Liver (tissue), 9 donors: Measurements from ENCODE around the gene AGPAT4. TPM values are rescaled to one million over a fixed set of nuclear protein-coding genes. Genes with fewer than 3 reads are reported as not detected.

ENCODE experiments used
- DNase-seq: peaks from one replicate; pipeline ENCODE4 v3.0.0-alpha.2; 2017; ENCODE audit warnings: low spot score
- H3K27ac ChIP-seq, 2 donors: one replicate each; pipeline ENCODE4 v1.7.0; 2013; ENCODE audit warnings: inconsistent platforms in 2 of 2, low read length in 2 of 2, control low read depth in 1 of 2, low read depth in 1 of 2, mild to moderate bottlenecking in 1 of 2
- H3K27me3 ChIP-seq, 4 donors: one replicate each; pipeline versions ENCODE4 v1.6.1 to v1.7.0; 2013; ENCODE audit warnings: low read length in 3 of 4, inconsistent platforms in 1 of 4, mild to moderate bottlenecking in 1 of 4, moderate library complexity in 1 of 4; ENCODE audit not compliant: control insufficient read depth in 4 of 4, insufficient read depth in 4 of 4
- H3K36me3 ChIP-seq, 4 donors: one replicate each; pipeline versions ENCODE4 v1.6.1 to v1.7.0; 2013; ENCODE audit warnings: low read length in 3 of 4, mild to moderate bottlenecking in 3 of 4, low read depth in 1 of 4, moderate library complexity in 1 of 4; ENCODE audit not compliant: control insufficient read depth in 4 of 4, insufficient read depth in 3 of 4
- H3K4me1 ChIP-seq, 4 donors: one replicate each; pipeline versions ENCODE4 v1.6.1 to v1.7.0; 2013; ENCODE audit warnings: low read length in 3 of 4, mild to moderate bottlenecking in 3 of 4, moderate library complexity in 1 of 4; ENCODE audit not compliant: control insufficient read depth in 4 of 4, insufficient read depth in 4 of 4
- H3K4me3 ChIP-seq, 3 donors: one replicate each; pipeline versions ENCODE4 v1.6.1 to v1.7.0; 2013; ENCODE audit warnings: low read length in 3 of 3, control low read depth in 1 of 3, low read depth in 1 of 3, mild to moderate bottlenecking in 1 of 3
- H3K9ac ChIP-seq, 2 donors: one replicate each; pipeline ENCODE4 v1.7.0; 2013; ENCODE audit warnings: low read length in 2 of 2, mild to moderate bottlenecking in 2 of 2, moderate library complexity in 2 of 2, control low read depth in 1 of 2, low read depth in 1 of 2
- H3K9me3 ChIP-seq, 4 donors: one replicate each; pipeline versions ENCODE4 v1.6.1 to v1.7.0; 2013; ENCODE audit warnings: low read length in 3 of 4; ENCODE audit not compliant: control insufficient read depth in 4 of 4
- EGR1 ChIP-seq, 2 donors: IDR thresholded peaks; 2 replicates each; pipeline ENCODE4 v1.6.1; 2016 to 2018; ENCODE audit warnings: antibody characterized with exemption in 2 of 2, low read depth in 2 of 2
- FOXA2 ChIP-seq: IDR thresholded peaks from 2 replicates; pipeline ENCODE4 v1.6.1; 2016; ENCODE audit warnings: antibody characterized with exemption
- HNF4A ChIP-seq, 2 donors: conservative IDR thresholded peaks; 2 replicates each; pipeline ENCODE4 v1.6.1; 2016; ENCODE audit warnings: antibody characterized with exemption in 2 of 2, mild to moderate bottlenecking in 2 of 2
- HNF4G ChIP-seq: IDR thresholded peaks from 2 replicates; pipeline ENCODE4 v1.6.1; 2016; ENCODE audit warnings: antibody characterized with exemption
- NR2F2 ChIP-seq: IDR thresholded peaks from 2 replicates; pipeline ENCODE4 v1.6.1; 2016; ENCODE audit warnings: antibody characterized with exemption
- RAD21 ChIP-seq, 2 donors: IDR thresholded peaks; 2 replicates each; pipeline ENCODE4 v1.6.1; 2016; ENCODE audit warnings: antibody characterized with exemption in 2 of 2, mild to moderate bottlenecking in 2 of 2
- RXRA ChIP-seq, 2 donors: IDR thresholded peaks; 2 replicates each; pipeline ENCODE4 v1.6.1; 2017 to 2018; ENCODE audit warnings: antibody characterized with exemption in 2 of 2, mild to moderate bottlenecking in 1 of 2
- SP1 ChIP-seq: IDR thresholded peaks from 2 replicates; pipeline ENCODE4 v1.6.1; 2018; ENCODE audit warnings: antibody characterized with exemption, mild to moderate bottlenecking
- YY1 ChIP-seq: IDR thresholded peaks from 2 replicates; pipeline ENCODE4 v1.6.1; 2016; ENCODE audit warnings: antibody characterized with exemption, mild to moderate bottlenecking
- WGBS: extraction: QIAGEN DNeasy Blood & Tissue Kit; methylation state at CpG from one replicate; pipeline ENCODE4 v1.1.7; 2013; 5-methylcytosine and 5-hydroxymethylcytosine counted together
- polyA plus RNA-seq, 2 donors: library from polyadenylated mRNA; stranded (reverse) in 1 of 2; unstranded in 1 of 2; fragments of 200-250 nt in 1 of 2; fragments of >200 nt in 1 of 2; fragmentation: Nextera tagmentation in 1 of 2; extraction: Ambion mirVana in 1 of 2; gene quantifications; one replicate each; pipeline versions ENCODE4 v1.2.1 to v1.2.3, GENCODE V29; 2013 to 2015
- total RNA-seq, 2 donors: library from RNA; depleted of rRNA; stranded (reverse); fragments of >200 nt; gene quantifications; one replicate each; pipeline ENCODE4 v1.2.3, GENCODE V29; 2014
- TF ChIP-seq, protein P1 (sequence below): IDR thresholded peaks from 2 replicates; pipeline ENCODE4 v1.6.1; 2016; ENCODE audit warnings: antibody characterized with exemption
- TF ChIP-seq, protein P2 (sequence below): IDR thresholded peaks from 2 replicates; pipeline ENCODE4 v1.6.1; 2016; ENCODE audit warnings: antibody characterized with exemption, mild to moderate bottlenecking
- TF ChIP-seq, protein P3 (sequence below): IDR thresholded peaks from 2 replicates; pipeline ENCODE4 v1.6.1; 2016; ENCODE audit warnings: antibody characterized with exemption
- donor health status: healthy.
- donor health status: healthy.
- donor health status: healthy.
- donor health status: healthy.
- donor health status: healthy.

Gene AGPAT4
- total and polyA plus RNA-seq, 4 donors = 0.44 to 17.5 (median 0.69) TPM

DNA sequence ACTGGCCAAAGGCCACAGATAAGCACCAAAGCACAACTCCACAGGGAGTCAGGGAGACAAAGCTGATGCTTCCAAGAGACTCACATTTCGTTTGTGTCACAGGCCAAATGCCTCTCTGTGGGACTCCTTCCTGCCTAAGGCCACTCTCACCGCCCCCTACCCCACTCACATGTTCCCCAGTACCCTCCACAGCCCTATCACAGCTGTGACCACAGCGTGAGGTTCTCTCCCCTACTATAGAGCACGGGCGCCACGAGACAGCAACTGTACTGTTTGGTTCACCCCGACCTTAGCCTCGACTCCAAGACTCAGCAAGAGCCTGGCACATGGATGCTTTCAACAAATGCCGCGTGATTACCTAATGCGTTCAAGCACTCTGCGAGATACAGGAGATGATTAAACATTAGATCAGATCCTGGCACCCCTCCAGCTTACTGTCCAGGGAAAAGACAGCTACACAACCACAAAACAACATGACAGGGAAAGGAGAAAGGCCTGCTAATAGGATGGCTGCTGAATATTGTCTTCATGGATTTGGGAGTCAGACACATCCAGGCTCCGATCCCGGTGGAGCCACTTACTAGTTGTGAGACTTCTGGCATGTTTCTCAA is 105.5 kb downstream of the AGPAT4 start (continued):
- TF ChIP-seq, protein P1, sequence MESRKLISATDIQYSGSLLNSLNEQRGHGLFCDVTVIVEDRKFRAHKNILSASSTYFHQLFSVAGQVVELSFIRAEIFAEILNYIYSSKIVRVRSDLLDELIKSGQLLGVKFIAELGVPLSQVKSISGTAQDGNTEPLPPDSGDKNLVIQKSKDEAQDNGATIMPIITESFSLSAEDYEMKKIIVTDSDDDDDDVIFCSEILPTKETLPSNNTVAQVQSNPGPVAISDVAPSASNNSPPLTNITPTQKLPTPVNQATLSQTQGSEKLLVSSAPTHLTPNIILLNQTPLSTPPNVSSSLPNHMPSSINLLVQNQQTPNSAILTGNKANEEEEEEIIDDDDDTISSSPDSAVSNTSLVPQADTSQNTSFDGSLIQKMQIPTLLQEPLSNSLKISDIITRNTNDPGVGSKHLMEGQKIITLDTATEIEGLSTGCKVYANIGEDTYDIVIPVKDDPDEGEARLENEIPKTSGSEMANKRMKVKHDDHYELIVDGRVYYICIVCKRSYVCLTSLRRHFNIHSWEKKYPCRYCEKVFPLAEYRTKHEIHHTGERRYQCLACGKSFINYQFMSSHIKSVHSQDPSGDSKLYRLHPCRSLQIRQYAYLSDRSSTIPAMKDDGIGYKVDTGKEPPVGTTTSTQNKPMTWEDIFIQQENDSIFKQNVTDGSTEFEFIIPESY = peak; percentile 38
- TF ChIP-seq YY1 (no peak), HNF4G (no peak)

DNA sequence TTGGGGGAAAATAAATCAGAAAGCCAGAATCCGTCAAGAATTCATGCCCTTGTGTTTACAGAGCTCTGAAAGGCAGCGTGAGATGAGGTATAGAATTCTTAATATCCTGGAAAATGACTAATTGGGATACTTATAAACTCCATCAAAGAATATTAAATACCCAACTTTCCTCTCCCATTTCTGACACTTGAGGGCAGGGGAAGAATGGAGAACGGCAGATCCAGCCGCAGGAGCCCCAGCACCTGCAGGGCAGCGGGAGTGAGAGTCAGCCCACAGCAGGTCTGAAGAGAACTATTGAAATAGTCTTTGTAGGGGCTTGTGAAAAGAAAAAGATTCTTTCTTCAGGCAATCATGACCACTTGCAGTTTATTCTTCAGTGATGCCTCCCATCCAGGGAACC is 107.2 kb downstream of the AGPAT4 start:
- WGBS = 95% methylated on average over 5 of the region's 5 CpGs

DNA sequence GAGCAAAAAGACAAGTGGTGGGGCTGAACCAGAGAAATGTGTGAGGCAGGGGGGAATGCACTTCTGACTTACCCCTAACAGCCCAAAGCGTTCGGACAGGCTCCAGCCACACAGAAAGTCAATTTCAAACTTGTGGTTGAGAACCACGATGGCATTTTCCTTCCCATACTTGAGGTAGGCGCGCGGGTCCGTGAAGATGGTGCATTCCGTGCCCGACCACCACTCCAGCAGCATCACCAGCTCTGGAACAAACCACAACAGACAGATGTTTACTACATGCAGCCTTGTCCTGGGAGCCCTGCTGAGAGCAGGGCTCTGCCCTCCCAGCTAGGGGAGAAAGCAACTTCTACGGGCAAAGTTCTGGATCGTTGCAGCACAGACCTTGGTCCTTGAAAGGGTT is 107.7 kb downstream of the AGPAT4 start:
- Histone ChIP-seq H3K27me3 (no peaks in the 10 kb centered on the region), H3K27ac (no peak overlapping the region), H3K36me3 (no peaks in the 10 kb centered on the region), H3K4me1 (peaks cover 2 to 15% (median 10%) of the 10 kb centered on the region in 4 donors), H3K4me3 (no peak overlapping the region), H3K9me3 (no peaks in the 10 kb centered on the region), H3K9ac (no peak overlapping the region)
- 96% methylated on average over 11 of the region's 11 CpGs for WGBS
- TF ChIP-seq FOXA2 (no peak), RAD21 (IDR thresholded peaks at IDR 0.05) (no peak), YY1 (no peak), SP1 (no peak), RXRA (IDR thresholded peaks at IDR 0.05) (no peak), HNF4G (no peak), EGR1 (IDR thresholded peaks at IDR 0.05; ENCODE audit: low read depth in 2 of 2) (no peak)
- TF ChIP-seq, protein P2, sequence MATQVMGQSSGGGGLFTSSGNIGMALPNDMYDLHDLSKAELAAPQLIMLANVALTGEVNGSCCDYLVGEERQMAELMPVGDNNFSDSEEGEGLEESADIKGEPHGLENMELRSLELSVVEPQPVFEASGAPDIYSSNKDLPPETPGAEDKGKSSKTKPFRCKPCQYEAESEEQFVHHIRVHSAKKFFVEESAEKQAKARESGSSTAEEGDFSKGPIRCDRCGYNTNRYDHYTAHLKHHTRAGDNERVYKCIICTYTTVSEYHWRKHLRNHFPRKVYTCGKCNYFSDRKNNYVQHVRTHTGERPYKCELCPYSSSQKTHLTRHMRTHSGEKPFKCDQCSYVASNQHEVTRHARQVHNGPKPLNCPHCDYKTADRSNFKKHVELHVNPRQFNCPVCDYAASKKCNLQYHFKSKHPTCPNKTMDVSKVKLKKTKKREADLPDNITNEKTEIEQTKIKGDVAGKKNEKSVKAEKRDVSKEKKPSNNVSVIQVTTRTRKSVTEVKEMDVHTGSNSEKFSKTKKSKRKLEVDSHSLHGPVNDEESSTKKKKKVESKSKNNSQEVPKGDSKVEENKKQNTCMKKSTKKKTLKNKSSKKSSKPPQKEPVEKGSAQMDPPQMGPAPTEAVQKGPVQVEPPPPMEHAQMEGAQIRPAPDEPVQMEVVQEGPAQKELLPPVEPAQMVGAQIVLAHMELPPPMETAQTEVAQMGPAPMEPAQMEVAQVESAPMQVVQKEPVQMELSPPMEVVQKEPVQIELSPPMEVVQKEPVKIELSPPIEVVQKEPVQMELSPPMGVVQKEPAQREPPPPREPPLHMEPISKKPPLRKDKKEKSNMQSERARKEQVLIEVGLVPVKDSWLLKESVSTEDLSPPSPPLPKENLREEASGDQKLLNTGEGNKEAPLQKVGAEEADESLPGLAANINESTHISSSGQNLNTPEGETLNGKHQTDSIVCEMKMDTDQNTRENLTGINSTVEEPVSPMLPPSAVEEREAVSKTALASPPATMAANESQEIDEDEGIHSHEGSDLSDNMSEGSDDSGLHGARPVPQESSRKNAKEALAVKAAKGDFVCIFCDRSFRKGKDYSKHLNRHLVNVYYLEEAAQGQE = no peak
- TF ChIP-seq, protein P3, sequence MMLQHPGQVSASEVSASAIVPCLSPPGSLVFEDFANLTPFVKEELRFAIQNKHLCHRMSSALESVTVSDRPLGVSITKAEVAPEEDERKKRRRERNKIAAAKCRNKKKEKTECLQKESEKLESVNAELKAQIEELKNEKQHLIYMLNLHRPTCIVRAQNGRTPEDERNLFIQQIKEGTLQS = no peak
- TF ChIP-seq, protein P1 = no peak
- no peak for DNase-seq

More for the DNA sequence above, 107.2 kb downstream of the AGPAT4 start:
- H3K4me3 ChIP-seq = no peak overlapping the region
- TF ChIP-seq HNF4A (conservative IDR thresholded peaks at IDR 0.05) = no peak
- TF ChIP-seq NR2F2 = no peak
- TF ChIP-seq EGR1 (IDR thresholded peaks at IDR 0.05; ENCODE audit: low read depth in 2 of 2) = no peak
- TF ChIP-seq, protein P2 = no peak
- H3K9ac ChIP-seq = no peak overlapping the region
- H3K36me3 ChIP-seq = no peaks in the 10 kb centered on the region
- H3K4me1 ChIP-seq = peaks cover 2 to 15% (median 10%) of the 10 kb centered on the region in 4 donors
- no peak for DNase-seq
- no peaks in the 10 kb centered on the region for H3K27me3 ChIP-seq
- H3K27ac ChIP-seq = no peak overlapping the region
- no peaks in the 10 kb centered on the region for H3K9me3 ChIP-seq
